ENCODE data around the gene ABCC11. TPM values are rescaled to one million over a fixed set of nuclear protein-coding genes. Genes with fewer than 3 reads are reported as not detected.

Gene ABCC11
- total RNA-seq, 4 donors from 2014 or later, result 0.13 TPM; not detected in 3

GRCh38 chr16:48118841-48119240, 128.5 kb downstream of the ABCC11 start:
- Histone ChIP-seq H3K27me3 (no peaks in the 10 kb centered on the region), H3K9me3 (no peaks in the 10 kb centered on the region), H3K4me3 (no peak overlapping the region), H3K27ac (no peak overlapping the region), H3K4me1 (no peaks in the 10 kb centered on the region), H3K36me3 (no peaks in the 10 kb centered on the region)
- intact Hi-C loops (cut with DNase I; ENCODE audit: low total_unique reads), result no loop called here
- no peak for DNase-seq
- no peak for ATAC-seq
- TF ChIP-seq, protein P1, sequence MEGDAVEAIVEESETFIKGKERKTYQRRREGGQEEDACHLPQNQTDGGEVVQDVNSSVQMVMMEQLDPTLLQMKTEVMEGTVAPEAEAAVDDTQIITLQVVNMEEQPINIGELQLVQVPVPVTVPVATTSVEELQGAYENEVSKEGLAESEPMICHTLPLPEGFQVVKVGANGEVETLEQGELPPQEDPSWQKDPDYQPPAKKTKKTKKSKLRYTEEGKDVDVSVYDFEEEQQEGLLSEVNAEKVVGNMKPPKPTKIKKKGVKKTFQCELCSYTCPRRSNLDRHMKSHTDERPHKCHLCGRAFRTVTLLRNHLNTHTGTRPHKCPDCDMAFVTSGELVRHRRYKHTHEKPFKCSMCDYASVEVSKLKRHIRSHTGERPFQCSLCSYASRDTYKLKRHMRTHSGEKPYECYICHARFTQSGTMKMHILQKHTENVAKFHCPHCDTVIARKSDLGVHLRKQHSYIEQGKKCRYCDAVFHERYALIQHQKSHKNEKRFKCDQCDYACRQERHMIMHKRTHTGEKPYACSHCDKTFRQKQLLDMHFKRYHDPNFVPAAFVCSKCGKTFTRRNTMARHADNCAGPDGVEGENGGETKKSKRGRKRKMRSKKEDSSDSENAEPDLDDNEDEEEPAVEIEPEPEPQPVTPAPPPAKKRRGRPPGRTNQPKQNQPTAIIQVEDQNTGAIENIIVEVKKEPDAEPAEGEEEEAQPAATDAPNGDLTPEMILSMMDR (IDR thresholded peaks at IDR 0.05 in 4 of 5, conservative IDR thresholded peaks at IDR 0.05 in 1 of 5), result no peak
- TF ChIP-seq POLR2A (IDR thresholded peaks at IDR 0.05), result no peak
- in situ Hi-C loops (cut with MboI; ENCODE audit: low sequenced_read_pairs in 4 of 4), result no loop called here

DNA sequence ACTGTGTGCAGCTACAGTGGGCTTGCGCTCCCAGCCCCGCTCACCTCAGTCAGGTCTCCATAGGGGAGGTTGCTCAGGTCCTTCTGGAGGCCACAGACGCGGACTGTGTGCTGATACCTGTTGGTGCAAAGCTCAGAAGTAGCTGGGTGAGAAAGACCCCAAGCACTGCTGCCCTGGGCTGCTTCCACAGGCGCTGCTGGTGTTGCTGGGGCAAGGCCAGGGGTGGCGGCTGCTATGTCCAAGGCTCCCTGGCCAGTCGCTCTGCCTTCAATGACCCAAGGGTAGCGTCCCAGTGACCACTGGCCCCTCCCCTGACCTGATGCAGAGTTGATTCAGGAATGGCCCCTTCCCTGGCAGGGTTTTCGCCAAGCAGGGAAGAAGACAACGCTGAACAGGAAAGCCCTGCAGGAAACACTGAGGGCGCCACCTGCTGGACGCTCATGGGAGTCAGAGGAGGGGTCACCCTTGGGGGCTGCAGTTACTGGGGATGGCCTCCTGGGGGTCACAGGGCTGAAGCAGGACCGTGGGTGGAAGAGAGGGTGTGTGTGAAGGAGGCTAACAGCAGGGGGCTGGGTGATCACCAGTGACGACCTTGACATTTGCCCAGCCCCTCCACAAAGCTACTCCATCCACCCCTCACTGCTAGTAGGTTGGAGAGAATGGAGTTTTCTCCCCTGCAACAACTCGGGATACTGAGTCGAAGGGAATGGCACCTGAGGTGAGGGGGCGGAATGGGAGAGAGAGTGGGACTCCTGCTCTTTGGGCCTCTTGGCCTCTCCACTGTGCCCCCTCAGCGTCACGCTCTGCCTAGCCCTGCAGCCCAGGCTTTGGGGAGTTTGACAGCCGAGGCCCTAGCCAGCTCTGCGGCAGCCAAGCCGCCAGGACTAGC, 129.9 kb downstream of the ABCC11 start:
- intact Hi-C loops (cut with DNase I; ENCODE audit: low total_unique reads), result no loop called here
- TF ChIP-seq, protein P1 (IDR thresholded peaks at IDR 0.05 in 4 of 5, conservative IDR thresholded peaks at IDR 0.05 in 1 of 5), result peak; percentile 23 to 58 (median 32)
- TF ChIP-seq POLR2A (IDR thresholded peaks at IDR 0.05), result no peak
- ATAC-seq (no peak), DNase-seq (no peak)
- H3K27ac ChIP-seq, result no peak overlapping the region
- no peaks in the 10 kb centered on the region for H3K36me3 ChIP-seq
- in situ Hi-C loops (cut with MboI; ENCODE audit: low sequenced_read_pairs in 4 of 4), result no loop called here
- H3K4me3 ChIP-seq, result no peak overlapping the region
- H3K4me1 ChIP-seq, result peaks cover 10 to 12% of the 10 kb centered on the region in 2 donors
- H3K9me3 ChIP-seq, result no peaks in the 10 kb centered on the region
- no peaks in the 10 kb centered on the region for H3K27me3 ChIP-seq

Other genes with a start within 250 kb of the ABCC11 start
- gene ABCC12, start 91.5 kb downstream of the ABCC11 start, total RNA-seq, result under 1 TPM in 3 of 4 donors, not detected in 1; 0.15 to 0.40 (median 0.16) TPM
- gene LONP2, start 3.2 kb downstream of the ABCC11 start, total RNA-seq, result 10 to 100 TPM; 33.8 to 45.2 (median 42.4) TPM
- 10 to 100 TPM; 19.9 to 21.0 (median 20.1) TPM for gene SIAH1, start 137.9 kb upstream of the ABCC11 start, total RNA-seq

Measured in gastrocnemius medialis (tissue), 4 donors.